ENCODE data around the gene LNP1.

GRCh38 chr3:100360757-100361496 lies 40.4 kb upstream of the LNP1 start:
- no peak for TF ChIP-seq EZH2 (IDR thresholded peaks at IDR 0.05)
- TF ChIP-seq, protein P1, sequence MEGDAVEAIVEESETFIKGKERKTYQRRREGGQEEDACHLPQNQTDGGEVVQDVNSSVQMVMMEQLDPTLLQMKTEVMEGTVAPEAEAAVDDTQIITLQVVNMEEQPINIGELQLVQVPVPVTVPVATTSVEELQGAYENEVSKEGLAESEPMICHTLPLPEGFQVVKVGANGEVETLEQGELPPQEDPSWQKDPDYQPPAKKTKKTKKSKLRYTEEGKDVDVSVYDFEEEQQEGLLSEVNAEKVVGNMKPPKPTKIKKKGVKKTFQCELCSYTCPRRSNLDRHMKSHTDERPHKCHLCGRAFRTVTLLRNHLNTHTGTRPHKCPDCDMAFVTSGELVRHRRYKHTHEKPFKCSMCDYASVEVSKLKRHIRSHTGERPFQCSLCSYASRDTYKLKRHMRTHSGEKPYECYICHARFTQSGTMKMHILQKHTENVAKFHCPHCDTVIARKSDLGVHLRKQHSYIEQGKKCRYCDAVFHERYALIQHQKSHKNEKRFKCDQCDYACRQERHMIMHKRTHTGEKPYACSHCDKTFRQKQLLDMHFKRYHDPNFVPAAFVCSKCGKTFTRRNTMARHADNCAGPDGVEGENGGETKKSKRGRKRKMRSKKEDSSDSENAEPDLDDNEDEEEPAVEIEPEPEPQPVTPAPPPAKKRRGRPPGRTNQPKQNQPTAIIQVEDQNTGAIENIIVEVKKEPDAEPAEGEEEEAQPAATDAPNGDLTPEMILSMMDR (IDR thresholded peaks at IDR 0.05), result no peak

Data from neural progenitor cell (in vitro differentiated cells).